HepG2 (cell line): Measurements from ENCODE around the gene CACNA1C. TPM values are rescaled to one million over a fixed set of nuclear protein-coding genes. Genes with fewer than 3 reads are reported as not detected.

Experiments used
- ATAC-seq: fragments of 200-7000 bp; cut with Tn5 transposase; 3 replicates; pipeline ENCODE4 v1.9.1; 2020; ENCODE audit warnings: mild to moderate bottlenecking, moderate library complexity
- BruUV-seq: library from RNA; stranded (reverse); fragments of 400-500 nt; replicated peaks from 2 replicates; lab custom pipeline; 2021; lab: Mats Ljungman, UMichigan
- CTCF ChIA-PET: fragments of 300-600 bp; formaldehyde crosslinking; extraction: SDS; loops from one replicate; lab custom pipeline; 2021; ENCODE audit warnings: low total read pairs, inconsistent platforms, low intra/inter-chr PET ratio; lab: Yijun Ruan, JAX
- POLR2A ChIA-PET: fragments of 350-600 bp; sonication (Branson Sonifier 250); formaldehyde crosslinking; loops from one replicate; lab custom pipeline; 2020; ENCODE audit warnings: antibody characterized with exemption, inconsistent platforms; lab: Yijun Ruan, JAX
- DNase-seq: peaks from one replicate; pipeline ENCODE4 v3.0.0-alpha.2; 2015; ENCODE audit warnings: low spot score
- FAIRE-seq: peaks from 3 replicates; lab custom pipeline; 2011; peaks lifted over from hg19 to GRCh38; lab: Jason Lieb, UNC
- H2AFZ ChIP-seq: one replicate; pipeline ENCODE4 v1.6.1; 2011; ENCODE audit warnings: low read length, inconsistent platforms
- H3K27ac ChIP-seq: fragments of 300-600 bp; 3 replicates; pipeline ENCODE4 v1.8.0; 2011; ENCODE audit warnings: mixed run types, mild to moderate bottlenecking, mixed read lengths, low read length, inconsistent platforms; ENCODE audit not compliant: insufficient read depth; ENCODE audit errors: extremely low read length
- H3K27me3 ChIP-seq, 2 experiments: fragments of 200-600 bp in 1 of 2; 2 replicates in 1 of 2; 3 replicates in 1 of 2; pipeline versions ENCODE4 v1.6.0 to v1.8.0; 2011; ENCODE audit warnings: low read length in 2 of 2, mild to moderate bottlenecking in 2 of 2, moderate library complexity in 2 of 2, inconsistent platforms in 1 of 2; ENCODE audit not compliant: insufficient read depth in 2 of 2, control insufficient read depth in 1 of 2
- H3K36me3 ChIP-seq, 2 experiments: fragments of 200-600 bp in 1 of 2; replicated peaks in 1 of 2; 2 replicates in 1 of 2; 3 replicates in 1 of 2; pipeline versions ENCODE4 v1.5.1 to v1.8.0; 2011; ENCODE audit warnings: low read length in 2 of 2, inconsistent platforms in 1 of 2; ENCODE audit not compliant: insufficient read depth in 2 of 2, control insufficient read depth in 1 of 2
- H3K4me1 ChIP-seq: 2 replicates; pipeline ENCODE4 v1.5.1; 2012; ENCODE audit warnings: low read length, inconsistent platforms; ENCODE audit not compliant: insufficient read depth
- H3K4me2 ChIP-seq: 2 replicates; pipeline ENCODE4 v1.6.0; 2011; ENCODE audit warnings: low read depth, low read length, inconsistent platforms
- H3K4me3 ChIP-seq, 3 experiments: fragments of 200-600 bp in 1 of 3; sonication (generic), shearing (Covaris generic) in 1 of 3; replicated peaks in 1 of 3; 2 replicates each; pipeline ENCODE4 v1.5.1; 2011 to 2016; ENCODE audit warnings: low read length in 3 of 3, inconsistent platforms in 2 of 3, low read depth in 2 of 3, mild to moderate bottlenecking in 2 of 3, control low read depth in 1 of 3, mixed read lengths in 1 of 3; ENCODE audit not compliant: insufficient read depth in 1 of 3
- H3K79me2 ChIP-seq: one replicate; pipeline ENCODE4 v1.6.1; 2011; ENCODE audit warnings: low read length, inconsistent platforms; ENCODE audit not compliant: insufficient read depth
- H3K9ac ChIP-seq: 2 replicates; pipeline ENCODE4 v1.6.0; 2011; ENCODE audit warnings: mild to moderate bottlenecking, low read depth, low read length, inconsistent platforms; ENCODE audit not compliant: insufficient read depth
- H3K9me3 ChIP-seq: 2 replicates; pipeline ENCODE4 v1.5.1; 2012; ENCODE audit warnings: mild to moderate bottlenecking, low read length
- H4K20me1 ChIP-seq: 2 replicates; pipeline ENCODE4 v1.6.0; 2011; ENCODE audit warnings: inconsistent platforms, mild to moderate bottlenecking, low read length, moderate library complexity; ENCODE audit not compliant: insufficient read depth
- AHDC1 ChIP-seq: sonication (generic); formaldehyde crosslinking; IDR thresholded peaks from 2 replicates; pipeline ENCODE4 v1.5.1; 2020; ENCODE audit warnings: mild to moderate bottlenecking, missing genetic modification reagents, borderline replicate concordance
- EED ChIP-seq: sonication (generic); formaldehyde crosslinking; IDR thresholded peaks from 2 replicates; pipeline ENCODE4 v1.5.0; 2020; ENCODE audit warnings: mild to moderate bottlenecking, missing genetic modification reagents
- FOXP1 ChIP-seq, 2 experiments: fragments of 450-650 bp in 1 of 2; IDR thresholded peaks; 2 replicates each; pipeline ENCODE4 v1.6.1; 2017 to 2018; ENCODE audit warnings: antibody characterized with exemption in 1 of 2
- GZF1 ChIP-seq: sonication (generic); formaldehyde crosslinking; IDR thresholded peaks from 2 replicates; pipeline ENCODE4 v1.5.1; 2020; ENCODE audit warnings: mild to moderate bottlenecking, missing genetic modification reagents
- HDAC1 ChIP-seq: sonication (generic); formaldehyde crosslinking; IDR thresholded peaks from 2 replicates; pipeline ENCODE4 v1.5.1; 2020; ENCODE audit warnings: mild to moderate bottlenecking, missing genetic modification reagents
- RFX3 ChIP-seq: IDR thresholded peaks from 2 replicates; pipeline ENCODE4 v1.6.1; 2016; ENCODE audit warnings: missing biosample characterization, missing genetic modification reagents
- TCF7L2 ChIP-seq: IDR thresholded peaks from 2 replicates; pipeline ENCODE4 v1.6.1; 2011; ENCODE audit warnings: mild to moderate bottlenecking, low read depth, low read length, moderate library complexity
- ZEB1 ChIP-seq: IDR thresholded peaks from 2 replicates; pipeline ENCODE4 v1.6.1; 2012; ENCODE audit warnings: mild to moderate bottlenecking, low read depth, inconsistent platforms; ENCODE audit not compliant: insufficient replicate concordance
- ZNF276 ChIP-seq: sonication (generic); formaldehyde crosslinking; IDR thresholded peaks from 2 replicates; pipeline ENCODE4 v1.4.0; 2020; ENCODE audit warnings: mild to moderate bottlenecking, low read depth, missing genetic modification reagents
- WGBS: methylation state at CpG from one replicate; pipeline ENCODE4 v1.1.6; 2017; ENCODE audit warnings: low lambda C conversion rate; 5-methylcytosine and 5-hydroxymethylcytosine counted together
- in situ Hi-C: cut with HindIII; loops from 2 replicates; pipeline ENCODE4 v1.10.0; 2017; ENCODE audit warnings: low pct_unique_long_range_greater_than_20kb; ENCODE audit not compliant: extremely low pct_ligation_motif_present
- intact Hi-C: fragments of 100-400 bp; cut with micrococcal nuclease; formaldehyde crosslinking; loops from one replicate; pipeline ENCODE4 v1.10.0; 2022; ENCODE audit not compliant: unreplicated experiment
- polyA plus RNA-seq, 8 experiments: library from polyadenylated mRNA; depleted of rRNA in 3 of 8; stranded (reverse) in 7 of 8; unstranded in 1 of 8; fragments of >200 nt; fragmentation: Illumina TruSeq in 4 of 8; extraction: Trizol in 4 of 8; gene quantifications; 2 replicates each; pipeline versions ENCODE4 v1.2.1 to v1.2.3, GENCODE V29; 2011 to 2016; ENCODE audit warnings: low read depth in 4 of 8, missing spikeins in 1 of 8, mixed read lengths in 1 of 8; ENCODE audit not compliant: insufficient read depth in 1 of 8
- total RNA-seq, 5 experiments: library from RNA; depleted of rRNA; stranded (reverse); fragments of >200 nt; fragmentation: Illumina TruSeq; extraction: Trizol; gene quantifications; 2 replicates each; pipeline ENCODE4 v1.2.3, GENCODE V29; 2016; ENCODE audit warnings: low read depth in 1 of 5

CACNA1C gene
- total and polyA plus RNA-seq, 2 of the 13 experiments (the other 11 are each of a cell fraction or from before 2014, with no cell fraction given): not detected

GRCh38 chr12:2644683-2645405 lies 592.1 kb downstream of the CACNA1C start (continued):
- TF ChIP-seq AHDC1 (no peak), TCF7L2 (no peak), RFX3 (CRISPR knock-in tag) (no peak), EED (CRISPR knock-in tag) (no peak), HDAC1 (CRISPR knock-in tag) (no peak)
- TF ChIP-seq, all 625 proteins: peak for 0

- H4K20me1 ChIP-seq: no peaks in the 10 kb centered on the region
- H2AFZ ChIP-seq: no peak overlapping the region
- no peaks in the 10 kb centered on the region for H3K9me3 ChIP-seq
- H3K9ac ChIP-seq: no peak overlapping the region
- no peak overlapping the region for H3K4me3 ChIP-seq
- H3K36me3 ChIP-seq: no peaks in the 10 kb centered on the region
- intact Hi-C loops (no loop called here), in situ Hi-C loops (no loop called here)
- H3K79me2 ChIP-seq: no peaks in the 10 kb centered on the region
- BruUV-seq: no TSS peak
- no peak for DNase-seq
- no peak for ATAC-seq
- CTCF ChIA-PET: no interaction called here
- 6% methylated on average over 5 of the region's 8 CpGs for WGBS
- H3K27me3 ChIP-seq: peaks cover 5 to 89% of the 10 kb centered on the region in 2 experiments
- TF ChIP-seq ZEB1 (no peak), ZNF276 (no peak), FOXP1 (IDR thresholded peaks at IDR 0.05) (no peak), FOXP1 (CRISPR knock-in tag; IDR thresholded peaks at IDR 0.05) (no peak), GZF1 (CRISPR knock-in tag) (no peak)
- H3K4me1 ChIP-seq: no peaks in the 10 kb centered on the region
- H3K4me2 ChIP-seq: no peak overlapping the region
- FAIRE-seq: no peak
- POLR2A ChIA-PET: no interaction called here
- H3K27ac ChIP-seq: no peak overlapping the region
These were observed 592.7 kb downstream of the CACNA1C start for GRCh38 chr12:2645460-2645859.
